Fibroblast of skin of right biceps (primary cell): ENCODE results near the gene RXRA.

Experiments used
- DNase-seq: peaks from one replicate; pipeline ENCODE4 v3.0.0-alpha.2; 2013

The RXRA gene

DNA sequence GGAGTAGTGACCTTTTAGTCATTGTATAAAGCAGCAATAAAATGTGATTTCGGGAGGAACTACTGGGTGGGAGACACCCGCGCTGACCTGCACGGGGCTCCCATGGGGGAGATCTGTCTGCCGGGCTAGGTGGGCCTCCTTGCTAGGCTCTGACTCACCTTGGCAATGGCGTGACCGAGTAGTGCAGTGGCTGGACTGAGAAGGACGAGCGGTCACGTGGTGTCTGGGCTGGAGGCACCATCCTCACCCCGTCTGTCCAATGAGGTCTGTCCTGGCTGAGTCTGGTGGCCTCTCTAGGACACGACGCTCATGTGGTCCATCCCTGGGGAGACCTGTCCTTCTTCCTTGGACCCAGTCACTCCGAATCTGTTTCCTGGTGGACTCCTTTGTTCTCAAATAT, 151.7 kb downstream of the RXRA start:
- no peak for DNase-seq

- no peak for DNase-seq
These were observed 155.5 kb downstream of the RXRA start for GRCh38 chr9:134481762-134482161.

- DNase-seq, result no peak
These were observed 156.0 kb downstream of the RXRA start for GRCh38 chr9:134482226-134482625.

DNA sequence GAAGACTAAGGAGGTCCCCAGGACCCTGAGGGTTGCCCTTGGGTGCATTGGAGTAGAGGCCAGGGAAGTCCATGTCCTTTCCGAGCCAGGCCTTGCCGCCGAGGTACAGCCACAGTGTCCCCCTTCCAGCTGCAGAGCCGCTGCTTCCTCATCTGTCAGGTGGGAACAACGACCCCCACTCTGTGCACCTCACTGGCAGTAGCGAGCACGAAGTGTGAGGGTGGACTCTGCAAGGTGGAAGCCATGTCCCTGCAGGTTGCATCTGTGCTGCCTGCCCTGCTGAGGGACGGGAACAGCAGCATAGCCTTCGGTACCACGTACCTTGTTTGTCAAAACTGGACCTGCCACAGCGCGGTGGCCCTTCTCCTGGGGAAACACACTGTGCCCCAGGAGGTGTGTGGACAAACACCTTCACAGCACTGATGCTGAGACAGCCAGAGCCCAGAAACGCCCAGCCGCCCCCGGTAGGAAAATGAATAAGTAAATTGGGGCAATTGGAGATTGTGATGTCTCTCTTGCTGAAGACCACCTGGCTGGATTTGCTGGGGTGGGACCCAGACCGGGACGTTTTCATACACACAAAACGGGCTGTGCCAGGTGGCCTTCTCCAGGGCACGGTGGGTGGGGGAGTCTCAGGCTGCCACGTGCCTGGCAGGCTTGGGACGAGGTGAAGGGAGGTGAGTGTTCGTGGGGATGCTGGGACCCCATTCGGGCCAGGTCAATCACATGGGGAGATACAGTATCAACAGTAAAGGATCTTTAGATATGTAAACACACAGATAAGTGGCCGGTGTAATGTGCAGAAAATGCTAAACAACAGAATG, 157.3 kb downstream of the RXRA start:
- DNase-seq, result no peak

DNA sequence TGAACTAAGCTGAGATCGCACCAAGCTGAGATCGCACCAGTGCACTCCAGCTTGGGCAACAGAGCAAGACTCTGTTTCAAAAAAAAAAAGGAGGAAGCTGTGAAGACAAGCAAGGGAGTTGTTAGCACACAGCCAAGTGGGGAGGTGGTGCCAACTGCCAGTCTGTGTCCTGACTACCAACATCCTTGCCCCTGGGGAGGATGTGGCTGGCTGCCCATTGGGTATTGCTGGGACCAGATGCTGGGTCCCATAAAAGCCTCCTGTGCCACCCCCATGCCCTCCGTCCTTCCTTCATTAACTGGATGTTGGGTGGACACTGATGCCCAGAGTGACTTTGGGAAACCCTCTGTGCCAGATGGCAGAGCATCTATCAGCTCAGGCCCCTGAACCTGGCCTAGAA, 158.2 kb downstream of the RXRA start:
- no peak for DNase-seq

DNA sequence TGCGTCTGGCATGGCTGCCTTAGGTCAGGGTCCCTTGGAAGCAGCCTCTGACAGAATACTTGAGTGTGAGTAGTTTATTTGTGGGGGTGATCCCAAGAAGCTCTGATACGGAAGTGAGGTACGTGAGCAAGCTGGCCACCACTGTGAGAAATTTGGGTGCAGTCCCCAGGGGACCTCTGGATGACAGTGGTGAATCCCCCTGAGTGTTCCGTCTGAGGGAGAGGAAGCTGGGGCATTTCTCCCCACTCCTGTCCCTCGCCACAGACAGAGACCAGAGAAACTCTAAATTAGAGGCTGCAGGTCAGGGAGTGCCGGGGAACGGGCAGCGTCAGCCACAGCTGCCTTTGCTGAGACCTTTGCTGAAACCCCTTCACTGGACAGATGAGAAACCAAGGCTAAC, 159.4 kb downstream of the RXRA start:
- no peak for DNase-seq

DNA sequence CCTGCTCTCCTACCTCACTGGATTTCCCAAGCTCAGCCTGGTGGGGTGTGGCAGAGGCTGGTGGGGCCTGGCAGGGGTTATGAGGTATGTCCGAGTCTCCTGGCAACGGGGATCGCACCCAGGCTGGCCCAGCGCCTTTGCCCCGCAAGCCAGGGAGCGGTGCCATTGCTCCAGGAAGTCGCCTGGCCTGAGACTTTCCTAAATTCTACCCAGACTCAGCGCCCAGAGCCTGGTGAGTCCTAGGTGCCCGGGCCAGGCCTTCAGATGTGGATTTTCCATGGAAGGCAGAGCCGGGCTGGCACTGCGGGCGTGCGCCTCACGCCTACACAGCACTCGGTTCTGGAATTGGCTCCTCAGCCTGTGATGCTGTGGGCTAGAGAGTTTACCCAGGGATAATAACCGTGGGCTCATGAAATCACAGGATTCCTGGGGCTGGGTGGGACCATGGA, 159.9 kb downstream of the RXRA start:
- DNase-seq, result no peak

DNA sequence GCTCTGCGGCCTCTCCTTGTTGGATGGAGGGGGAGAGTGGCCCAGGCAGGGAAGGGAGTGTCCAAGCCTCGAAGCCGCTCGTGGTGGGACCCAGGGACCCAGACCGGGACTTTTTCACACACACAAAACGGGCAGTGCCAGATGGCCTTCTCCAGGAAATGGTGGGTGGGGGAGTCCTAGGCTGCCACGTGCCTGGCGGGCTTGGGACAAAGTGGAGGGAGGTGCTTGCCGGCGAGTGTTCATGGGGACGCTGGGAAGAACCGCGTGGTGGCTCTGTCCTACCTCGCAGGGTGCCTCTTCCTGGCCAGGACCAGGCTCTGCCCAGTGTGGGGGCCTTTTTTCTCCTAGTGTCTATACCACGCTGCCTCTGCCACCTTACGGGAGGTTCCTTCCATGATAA, 160.3 kb downstream of the RXRA start:
- no peak for DNase-seq
